ENCODE results near the gene NUAK2.

NUAK2 gene

GRCh38 chr1:205350124-205350523, 28.6 kb upstream of the NUAK2 start:
- H3K27ac ChIP-seq (ENCODE audit: extremely low read depth, low read depth, low read length): no peak overlapping the region
- POLR2A ChIA-PET: no interaction called here
- TF ChIP-seq ZNF324 (tag by site-specific recombination; IDR thresholded peaks at IDR 0.05) (no peak), SALL2 (tag by site-specific recombination; IDR thresholded peaks at IDR 0.05; ENCODE audit: borderline replicate concordance) (no peak), GLIS2 (tag by site-specific recombination; IDR thresholded peaks at IDR 0.05) (no peak), PRDM4 (tag by site-specific recombination; IDR thresholded peaks at IDR 0.05) (no peak), ZNF19 (tag by site-specific recombination; IDR thresholded peaks at IDR 0.05; ENCODE audit: low read depth) (no peak), SCRT2 (tag by site-specific recombination; IDR thresholded peaks at IDR 0.05) (no peak)

GRCh38 chr1:205348554-205349487, 27.3 kb upstream of the NUAK2 start:
- Histone ChIP-seq H3K9me3 (ENCODE audit: control insufficient read depth, insufficient read depth, low read depth, low read length) (no peaks in the 10 kb centered on the region), H3K36me3 (ENCODE audit: control insufficient read depth in 2 of 2, insufficient read depth in 1 of 2, low read length in 2 of 2) (no peaks in the 10 kb centered on the region), H3K4me3 (ENCODE audit: low read depth, low read length) (no peak overlapping the region), H3K27ac (ENCODE audit: extremely low read depth, low read depth, low read length) (no peak overlapping the region), H3K4me1 (ENCODE audit: control insufficient read depth, insufficient read depth, low read length) (peaks cover 5% of the 10 kb centered on the region; the same call in 1 of the 2 replicates)
- ChIA-PET CTCF (interaction anchor here (0.6 to 4.3 kb wide), 14 partner anchors 13 to 576 kb away, joined by 3 to 62 read pairs (median 3); no protein-coding TSS in a partner anchor), POLR2A (interaction anchor here (1.4 kb wide), 1 partner anchor 283 kb away, joined by 3 read pairs; the partner anchor contains the start of gene ELK4)
- TF ChIP-seq ZNF76 (tag by site-specific recombination; IDR thresholded peaks at IDR 0.05; ENCODE audit: borderline replicate concordance, low read depth) (no peak), MYNN (tag by site-specific recombination; IDR thresholded peaks at IDR 0.05; ENCODE audit: borderline replicate concordance) (no peak), ZNF10 (tag by site-specific recombination; IDR thresholded peaks at IDR 0.05) (peak; percentile 68; the same call in 1 of the 2 replicates), ZNF280C (tag by site-specific recombination; IDR thresholded peaks at IDR 0.05) (no peak), ZNF121 (tag by site-specific recombination; IDR thresholded peaks at IDR 0.05) (no peak), ZFHX2 (tag by site-specific recombination; conservative IDR thresholded peaks at IDR 0.05) (peak; percentile 10; the same call in 1 of the 2 replicates), KLF17 (tag by site-specific recombination; IDR thresholded peaks at IDR 0.05) (peak; percentile 91), OSR2 (tag by site-specific recombination; IDR thresholded peaks at IDR 0.05) (0 out of 2 replicates have a peak, but pooled peaks have one; percentile 56), ZNF302 (tag by site-specific recombination; IDR thresholded peaks at IDR 0.05; ENCODE audit: low read depth) (no peak), ZNF324 (tag by site-specific recombination; IDR thresholded peaks at IDR 0.05) (0 out of 2 replicates have a peak, but pooled peaks have one; percentile 21), ZNF626 (tag by site-specific recombination; IDR thresholded peaks at IDR 0.05) (no peak), ZNF132 (tag by site-specific recombination; IDR thresholded peaks at IDR 0.05; ENCODE audit: borderline replicate concordance) (no peak), ZNF660 (tag by site-specific recombination; IDR thresholded peaks at IDR 0.05) (0 out of 2 replicates have a peak, but pooled peaks have one; percentile 21), KLF7 (tag by site-specific recombination; IDR thresholded peaks at IDR 0.05; ENCODE audit: borderline replicate concordance) (no peak), ZNF621 (tag by site-specific recombination; IDR thresholded peaks at IDR 0.05) (no peak), SP7 (tag by site-specific recombination; IDR thresholded peaks at IDR 0.05) (peak; percentile 65)
- TF ChIP-seq, protein P1, sequence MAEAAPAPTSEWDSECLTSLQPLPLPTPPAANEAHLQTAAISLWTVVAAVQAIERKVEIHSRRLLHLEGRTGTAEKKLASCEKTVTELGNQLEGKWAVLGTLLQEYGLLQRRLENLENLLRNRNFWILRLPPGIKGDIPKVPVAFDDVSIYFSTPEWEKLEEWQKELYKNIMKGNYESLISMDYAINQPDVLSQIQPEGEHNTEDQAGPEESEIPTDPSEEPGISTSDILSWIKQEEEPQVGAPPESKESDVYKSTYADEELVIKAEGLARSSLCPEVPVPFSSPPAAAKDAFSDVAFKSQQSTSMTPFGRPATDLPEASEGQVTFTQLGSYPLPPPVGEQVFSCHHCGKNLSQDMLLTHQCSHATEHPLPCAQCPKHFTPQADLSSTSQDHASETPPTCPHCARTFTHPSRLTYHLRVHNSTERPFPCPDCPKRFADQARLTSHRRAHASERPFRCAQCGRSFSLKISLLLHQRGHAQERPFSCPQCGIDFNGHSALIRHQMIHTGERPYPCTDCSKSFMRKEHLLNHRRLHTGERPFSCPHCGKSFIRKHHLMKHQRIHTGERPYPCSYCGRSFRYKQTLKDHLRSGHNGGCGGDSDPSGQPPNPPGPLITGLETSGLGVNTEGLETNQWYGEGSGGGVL (tag by site-specific recombination; IDR thresholded peaks at IDR 0.05): peak; percentile 71
- TF ChIP-seq, protein P2, sequence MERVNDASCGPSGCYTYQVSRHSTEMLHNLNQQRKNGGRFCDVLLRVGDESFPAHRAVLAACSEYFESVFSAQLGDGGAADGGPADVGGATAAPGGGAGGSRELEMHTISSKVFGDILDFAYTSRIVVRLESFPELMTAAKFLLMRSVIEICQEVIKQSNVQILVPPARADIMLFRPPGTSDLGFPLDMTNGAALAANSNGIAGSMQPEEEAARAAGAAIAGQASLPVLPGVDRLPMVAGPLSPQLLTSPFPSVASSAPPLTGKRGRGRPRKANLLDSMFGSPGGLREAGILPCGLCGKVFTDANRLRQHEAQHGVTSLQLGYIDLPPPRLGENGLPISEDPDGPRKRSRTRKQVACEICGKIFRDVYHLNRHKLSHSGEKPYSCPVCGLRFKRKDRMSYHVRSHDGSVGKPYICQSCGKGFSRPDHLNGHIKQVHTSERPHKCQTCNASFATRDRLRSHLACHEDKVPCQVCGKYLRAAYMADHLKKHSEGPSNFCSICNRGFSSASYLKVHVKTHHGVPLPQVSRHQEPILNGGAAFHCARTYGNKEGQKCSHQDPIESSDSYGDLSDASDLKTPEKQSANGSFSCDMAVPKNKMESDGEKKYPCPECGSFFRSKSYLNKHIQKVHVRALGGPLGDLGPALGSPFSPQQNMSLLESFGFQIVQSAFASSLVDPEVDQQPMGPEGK (tag by site-specific recombination; IDR thresholded peaks at IDR 0.05): peak; percentile 60; the same call in 1 of the 2 replicates

More at GRCh38 chr1:205350124-205350523, 28.6 kb upstream of the NUAK2 start:
- Histone ChIP-seq H3K4me1 (ENCODE audit: control insufficient read depth, insufficient read depth, low read length) (no peaks in the 10 kb centered on the region; the same call in 1 of the 2 replicates), H3K36me3 (ENCODE audit: control insufficient read depth in 2 of 2, insufficient read depth in 1 of 2, low read length in 2 of 2) (no peaks in the 10 kb centered on the region), H3K4me3 (ENCODE audit: low read depth, low read length) (no peak overlapping the region), H3K9me3 (ENCODE audit: control insufficient read depth, insufficient read depth, low read depth, low read length) (no peaks in the 10 kb centered on the region)
- CTCF ChIA-PET: interaction anchor here (0.6 to 4.3 kb wide), 9 partner anchors 14 to 490 kb away, joined by 3 to 62 read pairs (median 6); no protein-coding TSS in a partner anchor
